Measurements from ENCODE around the gene TBC1D25.

Gene TBC1D25

GRCh38 chrX:48560056-48560455 is 20.5 kb downstream of the TBC1D25 start:
- Mint-ChIP-seq H3K4me3 (no peak overlapping the region), H3K9me3 (no peaks in the 10 kb centered on the region), H3K27me3 (no peaks in the 10 kb centered on the region), H3K4me1 (no peaks in the 10 kb centered on the region), H3K36me3 (peaks cover 11% of the 10 kb centered on the region), H3K27ac (no peak overlapping the region)
- no peak for DNase-seq (ENCODE audit: low spot score in 2 of 2)
- ATAC-seq (ENCODE audit: low read depth) = no peak

GRCh38 chrX:48560681-48561080 is 21.2 kb downstream of the TBC1D25 start:
- Mint-ChIP-seq H3K36me3 (peaks cover 11% of the 10 kb centered on the region), H3K4me3 (no peak overlapping the region), H3K4me1 (no peaks in the 10 kb centered on the region), H3K27me3 (no peaks in the 10 kb centered on the region), H3K27ac (no peak overlapping the region), H3K9me3 (no peaks in the 10 kb centered on the region)
- no peak for DNase-seq (ENCODE audit: low spot score in 2 of 2)
- no peak for ATAC-seq (ENCODE audit: low read depth)

GRCh38 chrX:48569958-48570357 is 30.4 kb downstream of the TBC1D25 start:
- H3K4me3 Mint-ChIP-seq = no peak overlapping the region
- H3K27me3 Mint-ChIP-seq = no peaks in the 10 kb centered on the region
- H3K9me3 Mint-ChIP-seq = no peaks in the 10 kb centered on the region
- H3K36me3 Mint-ChIP-seq = peaks cover 2% of the 10 kb centered on the region
- DNase-seq (ENCODE audit: low spot score in 2 of 2) (no peak), ATAC-seq (ENCODE audit: low read depth) (no peak)
- H3K4me1 Mint-ChIP-seq = peaks cover 9% of the 10 kb centered on the region
- no peak overlapping the region for H3K27ac Mint-ChIP-seq

- Mint-ChIP-seq H3K27me3 (no peaks in the 10 kb centered on the region), H3K4me3 (peak overlapping the region; percentile 96), H3K4me1 (peaks cover 15% of the 10 kb centered on the region), H3K27ac (peak overlapping the region; percentile 99), H3K36me3 (peaks cover 17% of the 10 kb centered on the region), H3K9me3 (no peaks in the 10 kb centered on the region)
- ATAC-seq (ENCODE audit: low read depth) = peak; percentile 20
- DNase-seq (ENCODE audit: low spot score in 2 of 2) = peak in 1 of 2 donors; percentile 16
Measured at GRCh38 chrX:48573690-48574269, 34.3 kb downstream of the TBC1D25 start.

GRCh38 chrX:48574270-48575266 is 35.1 kb downstream of the TBC1D25 start, which contains the start of gene RBM3:
Gene RBM3, plus strand, starts transcription at chrX:48574484. Its CDS starts 697 bp downstream, at chrX:48575181.
- peaks cover 17% of the 10 kb centered on the region for H3K4me1 Mint-ChIP-seq
- peak within 1 kb of the TSS; percentile 99 for H3K27ac Mint-ChIP-seq
- DNase-seq (ENCODE audit: low spot score in 2 of 2) = peak; percentile 71 to 87
- H3K9me3 Mint-ChIP-seq = no peaks in the 10 kb centered on the region
- no peaks in the 10 kb centered on the region for H3K27me3 Mint-ChIP-seq
- ATAC-seq (ENCODE audit: low read depth) = peak; percentile 88
- H3K36me3 Mint-ChIP-seq = peaks cover 19% of the 10 kb centered on the region
- H3K4me3 Mint-ChIP-seq = peak within 1 kb of the TSS; percentile 96

- H3K36me3 Mint-ChIP-seq = peaks cover 19% of the 10 kb centered on the region
- peaks cover 17% of the 10 kb centered on the region for H3K4me1 Mint-ChIP-seq
- ATAC-seq (ENCODE audit: low read depth) (no peak), DNase-seq (ENCODE audit: low spot score in 2 of 2) (no peak)
- no peaks in the 10 kb centered on the region for H3K27me3 Mint-ChIP-seq
- H3K27ac Mint-ChIP-seq = no peak overlapping the region
- no peaks in the 10 kb centered on the region for H3K9me3 Mint-ChIP-seq
- H3K4me3 Mint-ChIP-seq = peak overlapping the region; percentile 96
Measured at GRCh38 chrX:48575642-48576041, 36.1 kb downstream of the TBC1D25 start.

GRCh38 chrX:48576108-48576507 is 36.6 kb downstream of the TBC1D25 start:
- no peak for ATAC-seq (ENCODE audit: low read depth)
- Mint-ChIP-seq H3K27me3 (no peaks in the 10 kb centered on the region), H3K4me3 (peak overlapping the region; percentile 96), H3K9me3 (no peaks in the 10 kb centered on the region), H3K4me1 (peaks cover 17% of the 10 kb centered on the region), H3K27ac (no peak overlapping the region), H3K36me3 (peaks cover 19% of the 10 kb centered on the region)
- DNase-seq (ENCODE audit: low spot score in 2 of 2) = no peak

- H3K36me3 Mint-ChIP-seq = peaks cover 19% of the 10 kb centered on the region
- peaks cover 14% of the 10 kb centered on the region for H3K4me1 Mint-ChIP-seq
- no peaks in the 10 kb centered on the region for H3K27me3 Mint-ChIP-seq
- no peak overlapping the region for H3K4me3 Mint-ChIP-seq
- DNase-seq (ENCODE audit: low spot score in 2 of 2) (no peak), ATAC-seq (ENCODE audit: low read depth) (no peak)
- no peaks in the 10 kb centered on the region for H3K9me3 Mint-ChIP-seq
- peak overlapping the region; percentile 57 for H3K27ac Mint-ChIP-seq
Measured at GRCh38 chrX:48578661-48579128, 39.2 kb downstream of the TBC1D25 start.

- Mint-ChIP-seq H3K36me3 (peaks cover 19% of the 10 kb centered on the region), H3K9me3 (no peaks in the 10 kb centered on the region), H3K27me3 (no peaks in the 10 kb centered on the region), H3K4me3 (no peak overlapping the region), H3K4me1 (peaks cover 10% of the 10 kb centered on the region), H3K27ac (peak overlapping the region; percentile 57)
- no peak for ATAC-seq (ENCODE audit: low read depth)
- no peak for DNase-seq (ENCODE audit: low spot score in 2 of 2)
Measured at GRCh38 chrX:48579259-48579658, 39.7 kb downstream of the TBC1D25 start.

- Mint-ChIP-seq H3K36me3 (peaks cover 12% of the 10 kb centered on the region), H3K27ac (no peak overlapping the region), H3K27me3 (no peaks in the 10 kb centered on the region), H3K4me1 (peaks cover 5% of the 10 kb centered on the region), H3K9me3 (no peaks in the 10 kb centered on the region), H3K4me3 (no peak overlapping the region)
- no peak for DNase-seq (ENCODE audit: low spot score in 2 of 2)
- no peak for ATAC-seq (ENCODE audit: low read depth)
Measured at GRCh38 chrX:48580662-48581061, 41.1 kb downstream of the TBC1D25 start.

- ATAC-seq (ENCODE audit: low read depth) (no peak), DNase-seq (ENCODE audit: low spot score in 2 of 2) (no peak)
- H3K4me3 Mint-ChIP-seq = no peak overlapping the region
- H3K27me3 Mint-ChIP-seq = no peaks in the 10 kb centered on the region
- no peaks in the 10 kb centered on the region for H3K9me3 Mint-ChIP-seq
- no peaks in the 10 kb centered on the region for H3K4me1 Mint-ChIP-seq
- H3K36me3 Mint-ChIP-seq = no peaks in the 10 kb centered on the region
- H3K27ac Mint-ChIP-seq = no peak overlapping the region
Measured at GRCh38 chrX:48584698-48585097, 45.2 kb downstream of the TBC1D25 start.

GRCh38 chrX:48589482-48590162 is 50.1 kb downstream of the TBC1D25 start:
- no peak overlapping the region for H3K4me3 Mint-ChIP-seq
- H3K9me3 Mint-ChIP-seq = no peaks in the 10 kb centered on the region
- no peaks in the 10 kb centered on the region for H3K36me3 Mint-ChIP-seq
- no peak for ATAC-seq (ENCODE audit: low read depth)
- H3K27me3 Mint-ChIP-seq = peaks cover 3% of the 10 kb centered on the region
- no peak overlapping the region for H3K27ac Mint-ChIP-seq
- H3K4me1 Mint-ChIP-seq = peaks cover 3% of the 10 kb centered on the region
- DNase-seq (ENCODE audit: low spot score in 2 of 2) = no peak

GRCh38 chrX:48590203-48591103 is 50.9 kb downstream of the TBC1D25 start:
- peaks cover 3% of the 10 kb centered on the region for H3K4me1 Mint-ChIP-seq
- no peak overlapping the region for H3K4me3 Mint-ChIP-seq
- no peaks in the 10 kb centered on the region for H3K36me3 Mint-ChIP-seq
- H3K9me3 Mint-ChIP-seq = no peaks in the 10 kb centered on the region
- no peak for DNase-seq (ENCODE audit: low spot score in 2 of 2)
- ATAC-seq (ENCODE audit: low read depth) = no peak
- H3K27me3 Mint-ChIP-seq = peaks cover 3% of the 10 kb centered on the region
- H3K27ac Mint-ChIP-seq = no peak overlapping the region

All from memory B cell (primary cell).